BJ (cell line): ENCODE results near the gene BLOC1S6. TPM values are rescaled to one million over a fixed set of nuclear protein-coding genes. Genes with fewer than 3 reads are reported as not detected.

Experiments used
- CTCF ChIA-PET: fragments of 350-600 bp; formaldehyde crosslinking; extraction: SDS; loops from one replicate; lab custom pipeline; 2021; ENCODE audit warnings: antibody characterized with exemption, inconsistent platforms; lab: Yijun Ruan, JAX
- POLR2A ChIA-PET: fragments of 300-600 bp; sonication (Branson Sonifier 250); formaldehyde crosslinking; extraction: SDS; loops from one replicate; lab custom pipeline; 2021; ENCODE audit warnings: antibody characterized with exemption; lab: Charles Lee
- DNase-seq: peaks from one replicate; pipeline ENCODE4 v3.0.0-alpha.2; 2011; ENCODE audit warnings: low read depth
- H3K27me3 ChIP-seq: 2 replicates; pipeline ENCODE4 v1.6.0; 2011; ENCODE audit warnings: low read length; ENCODE audit not compliant: control insufficient read depth, insufficient read depth
- H3K36me3 ChIP-seq: 2 replicates; pipeline ENCODE4 v1.5.1; 2011; ENCODE audit warnings: low read length; ENCODE audit not compliant: control insufficient read depth, insufficient read depth
- H3K4me3 ChIP-seq: 2 replicates; pipeline ENCODE4 v1.5.1; 2011; ENCODE audit warnings: low read depth, mild to moderate bottlenecking, control low read depth, low read length
- polyA plus RNA-seq: library from polyadenylated mRNA; depleted of rRNA; stranded (reverse); fragments of >200 nt; gene quantifications from 2 replicates; pipeline ENCODE4 v1.2.3, GENCODE V29; 2011
- TF ChIP-seq, protein P1 (sequence below): IDR thresholded peaks from 2 replicates; pipeline ENCODE4 v1.5.1; 2011; ENCODE audit warnings: low read depth, mild to moderate bottlenecking, control low read depth, inconsistent platforms, low read length, moderate library complexity; ENCODE audit not compliant: insufficient read depth

Gene BLOC1S6
- polyA plus RNA-seq, 1 experiment, result 12.4 TPM

DNA sequence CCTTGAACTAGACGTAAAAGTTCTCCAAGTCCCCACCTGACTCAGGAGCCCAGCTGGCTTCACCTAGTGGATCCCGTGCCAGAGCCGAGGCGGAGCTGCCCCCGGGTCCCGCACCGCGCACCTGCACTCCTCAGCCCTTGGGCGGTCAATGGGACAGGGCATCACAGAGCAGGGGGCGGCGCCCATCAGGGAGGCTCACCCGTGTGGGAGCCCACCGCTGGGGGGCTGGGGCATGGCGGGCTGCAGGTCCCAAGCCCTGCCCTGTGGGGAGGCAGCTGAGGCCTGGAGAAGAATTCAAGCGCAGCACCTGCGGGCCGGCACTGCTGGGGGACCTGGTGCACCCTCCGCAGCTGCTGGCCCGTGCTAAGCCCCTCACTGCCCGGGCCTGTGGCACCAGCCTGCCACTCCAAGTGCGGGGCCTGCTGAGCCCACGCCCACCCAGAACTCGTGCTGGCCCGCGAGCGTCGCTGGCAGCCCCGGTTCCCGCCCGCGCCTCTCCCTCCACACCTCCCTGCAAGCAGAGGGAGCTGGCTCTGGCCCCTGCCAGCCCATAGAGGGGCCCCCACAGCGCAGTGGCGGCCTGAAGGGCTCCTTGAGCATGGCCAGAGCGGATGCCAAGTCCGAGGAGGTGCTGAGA, 63.8 kb downstream of the BLOC1S6 start:
- TF ChIP-seq, protein P1, sequence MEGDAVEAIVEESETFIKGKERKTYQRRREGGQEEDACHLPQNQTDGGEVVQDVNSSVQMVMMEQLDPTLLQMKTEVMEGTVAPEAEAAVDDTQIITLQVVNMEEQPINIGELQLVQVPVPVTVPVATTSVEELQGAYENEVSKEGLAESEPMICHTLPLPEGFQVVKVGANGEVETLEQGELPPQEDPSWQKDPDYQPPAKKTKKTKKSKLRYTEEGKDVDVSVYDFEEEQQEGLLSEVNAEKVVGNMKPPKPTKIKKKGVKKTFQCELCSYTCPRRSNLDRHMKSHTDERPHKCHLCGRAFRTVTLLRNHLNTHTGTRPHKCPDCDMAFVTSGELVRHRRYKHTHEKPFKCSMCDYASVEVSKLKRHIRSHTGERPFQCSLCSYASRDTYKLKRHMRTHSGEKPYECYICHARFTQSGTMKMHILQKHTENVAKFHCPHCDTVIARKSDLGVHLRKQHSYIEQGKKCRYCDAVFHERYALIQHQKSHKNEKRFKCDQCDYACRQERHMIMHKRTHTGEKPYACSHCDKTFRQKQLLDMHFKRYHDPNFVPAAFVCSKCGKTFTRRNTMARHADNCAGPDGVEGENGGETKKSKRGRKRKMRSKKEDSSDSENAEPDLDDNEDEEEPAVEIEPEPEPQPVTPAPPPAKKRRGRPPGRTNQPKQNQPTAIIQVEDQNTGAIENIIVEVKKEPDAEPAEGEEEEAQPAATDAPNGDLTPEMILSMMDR, result no peak
- H3K27me3 ChIP-seq, result no peaks in the 10 kb centered on the region
- POLR2A ChIA-PET, result no interaction called here
- CTCF ChIA-PET, result interaction anchor here (1.2 kb wide), 1 partner anchor 15 kb away, joined by 3 read pairs; no protein-coding TSS in a partner anchor
- H3K36me3 ChIP-seq, result no peaks in the 10 kb centered on the region
- no peak for DNase-seq
- H3K4me3 ChIP-seq, result no peak overlapping the region

GRCh38 chr15:45653702-45654424, 66.7 kb downstream of the BLOC1S6 start:
- TF ChIP-seq, protein P1, result no peak
- CTCF ChIA-PET, result interaction anchor here (0.6 to 0.8 kb wide), 2 partner anchors 25 to 244 kb away, joined by 3 read pairs; no protein-coding TSS in a partner anchor
- Histone ChIP-seq H3K27me3 (no peaks in the 10 kb centered on the region), H3K36me3 (no peaks in the 10 kb centered on the region), H3K4me3 (no peak overlapping the region)
- POLR2A ChIA-PET, result no interaction called here
- DNase-seq, result no peak

DNA sequence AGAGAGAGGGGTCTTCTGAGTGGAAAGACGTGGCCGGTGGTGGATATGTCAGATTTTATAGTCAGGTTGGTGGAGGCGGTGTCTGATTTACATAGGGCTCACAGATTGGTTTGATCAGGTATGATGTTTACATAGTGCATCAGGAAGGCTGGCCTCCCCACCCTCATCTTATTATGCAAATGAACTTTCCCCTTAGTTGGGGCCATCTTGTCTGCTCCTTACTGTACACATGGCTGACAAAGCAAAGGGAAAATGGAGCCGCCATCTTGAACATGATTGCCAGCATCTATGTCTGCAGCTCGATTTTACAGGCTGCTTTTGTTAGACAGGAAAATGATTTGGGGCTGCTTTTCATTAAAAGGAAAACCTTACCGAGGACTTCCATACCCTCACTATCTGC, 67.6 kb downstream of the BLOC1S6 start:
- TF ChIP-seq, protein P1, result no peak
- ChIA-PET CTCF (no interaction called here), POLR2A (no interaction called here)
- no peaks in the 10 kb centered on the region for H3K27me3 ChIP-seq
- no peak for DNase-seq
- H3K36me3 ChIP-seq, result 0 out of 2 replicates have a peak, but pooled peaks cover 2% of the 10 kb centered on the region
- H3K4me3 ChIP-seq, result no peak overlapping the region

- POLR2A ChIA-PET, result no interaction called here
- TF ChIP-seq, protein P1, result no peak
- CTCF ChIA-PET, result interaction anchor here (0.5 to 1.7 kb wide), 5 partner anchors 8 to 131 kb away, joined by 3 to 5 read pairs (median 4); no protein-coding TSS in a partner anchor
- Histone ChIP-seq H3K27me3 (no peaks in the 10 kb centered on the region), H3K36me3 (0 out of 2 replicates have a peak, but pooled peaks cover 2% of the 10 kb centered on the region), H3K4me3 (no peak overlapping the region)
- no peak for DNase-seq
Measured at GRCh38 chr15:45657254-45657653, 70.1 kb downstream of the BLOC1S6 start.
